GM21619 (cell line): ENCODE measurements around the gene LMCD1.

ENCODE experiments used
- ATAC-seq: cut with Tn5 transposase; IDR thresholded peaks from one replicate; pipeline ENCODE4 v1.9.1; 2021; ENCODE audit not compliant: unreplicated experiment

Gene LMCD1

GRCh38 chr3:8556473-8556869 is 54.8 kb downstream of the LMCD1 start:
- ATAC-seq = no peak

GRCh38 chr3:8557298-8557697 is 55.7 kb downstream of the LMCD1 start:
- no peak for ATAC-seq

GRCh38 chr3:8558645-8559044 is 57.0 kb downstream of the LMCD1 start:
- ATAC-seq = no peak

GRCh38 chr3:8559351-8559750 is 57.7 kb downstream of the LMCD1 start:
- no peak for ATAC-seq

- ATAC-seq = no peak
Measured at GRCh38 chr3:8560366-8561007, 58.9 kb downstream of the LMCD1 start.

- no peak for ATAC-seq
Measured at GRCh38 chr3:8561370-8561769, 59.7 kb downstream of the LMCD1 start.

- no peak for ATAC-seq
Measured at GRCh38 chr3:8562081-8562595, 60.5 kb downstream of the LMCD1 start.

GRCh38 chr3:8563146-8563545 is 61.5 kb downstream of the LMCD1 start:
- no peak for ATAC-seq

GRCh38 chr3:8563597-8563996 is 62.0 kb downstream of the LMCD1 start:
- no peak for ATAC-seq

GRCh38 chr3:8565376-8565775 is 63.8 kb downstream of the LMCD1 start:
- no peak for ATAC-seq

- ATAC-seq = no peak
Measured at GRCh38 chr3:8567784-8568575, 66.4 kb downstream of the LMCD1 start.

GRCh38 chr3:8571256-8571655 is 69.6 kb downstream of the LMCD1 start:
- no peak for ATAC-seq

GRCh38 chr3:8573342-8573926 is 71.8 kb downstream of the LMCD1 start:
- ATAC-seq = no peak

GRCh38 chr3:8574040-8574669 is 72.5 kb downstream of the LMCD1 start:
- no peak for ATAC-seq

- ATAC-seq = no peak
Measured at GRCh38 chr3:8574670-8575322, 73.2 kb downstream of the LMCD1 start.

- ATAC-seq = no peak
Measured at GRCh38 chr3:8575364-8576104, 73.9 kb downstream of the LMCD1 start.

- no peak for ATAC-seq
Measured at GRCh38 chr3:8576436-8576835, 74.8 kb downstream of the LMCD1 start.

GRCh38 chr3:8576841-8577571 is 75.4 kb downstream of the LMCD1 start:
- no peak for ATAC-seq

GRCh38 chr3:8578282-8578681 is 76.7 kb downstream of the LMCD1 start:
- no peak for ATAC-seq

- ATAC-seq = peak; percentile 99
Measured at GRCh38 chr3:8579096-8579495, 77.5 kb downstream of the LMCD1 start.
